Upper lobe of left lung (tissue), 4 donors: ENCODE results near the gene HABP2.

Experiments used
- CTCF ChIP-seq, 6 experiments: fragments of 450-650 bp in 4 of 6; fragments of 200-600 bp in 2 of 6; sonication (generic) in 2 of 6; IDR thresholded peaks; one replicate each; pipeline ENCODE4 v1.5.1; 2016 to 2019; ENCODE audit warnings: antibody characterized with exemption in 6 of 6
- EP300 ChIP-seq, 4 donors: sonication (generic); formaldehyde crosslinking; IDR thresholded peaks; one replicate each; pipeline ENCODE4 v1.5.1; 2017; ENCODE audit warnings: antibody characterized with exemption in 4 of 4, control low read depth in 2 of 4
- POLR2A ChIP-seq, 4 donors: fragments of 450-650 bp; IDR thresholded peaks; one replicate each; pipeline ENCODE4 v1.5.1; 2016 to 2017; ENCODE audit warnings: antibody characterized with exemption in 4 of 4, mild to moderate bottlenecking in 2 of 4
- POLR2AphosphoS5 ChIP-seq, 2 donors: sonication (generic); formaldehyde crosslinking; IDR thresholded peaks; one replicate each; pipeline ENCODE4 v1.5.1; 2017; ENCODE audit warnings: antibody characterized with exemption in 2 of 2

GRCh38 chr10:113590581-113590980, 37.7 kb downstream of the HABP2 start:
- TF ChIP-seq CTCF (IDR thresholded peaks at IDR 0.05) (no peak), POLR2AphosphoS5 (IDR thresholded peaks at IDR 0.05) (no peak), POLR2A (IDR thresholded peaks at IDR 0.05) (no peak), EP300 (IDR thresholded peaks at IDR 0.05) (no peak)
